GM23338 (cell line): ENCODE results near the gene SLC5A11. TPM values are rescaled to one million over a fixed set of nuclear protein-coding genes. Genes with fewer than 3 reads are reported as not detected.

Experiments
- ATAC-seq: fragments of 200-7000 bp; cut with Tn5 transposase; 3 replicates; pipeline ENCODE4 v1.9.1; 2020
- DNase-seq: peaks from one replicate; pipeline ENCODE4 v3.0.0-alpha.2; 2015; ENCODE audit warnings: low spot score
- H2AFZ ChIP-seq: fragments of 200-600 bp; sonication (generic); 2 replicates; pipeline ENCODE4 v1.8.0; 2016; ENCODE audit warnings: antibody characterized with exemption, mild to moderate bottlenecking, moderate library complexity
- H3F3A ChIP-seq: fragments of 200-600 bp; sonication (generic); replicated peaks from 2 replicates; pipeline ENCODE4 v1.8.0; 2017; ENCODE audit warnings: antibody characterized with exemption, mixed run types, low read depth
- H3K27ac ChIP-seq: fragments of 200-600 bp; sonication (generic); 2 replicates; pipeline ENCODE4 v1.6.1; 2016; ENCODE audit warnings: low read depth
- H3K27me3 ChIP-seq: fragments of 200-600 bp; sonication (generic); 2 replicates; pipeline ENCODE4 v1.8.0; 2016; ENCODE audit warnings: mild to moderate bottlenecking, mixed run types, moderate library complexity; ENCODE audit not compliant: insufficient read depth
- H3K36me3 ChIP-seq: fragments of 200-600 bp; sonication (generic); 2 replicates; pipeline ENCODE4 v1.8.0; 2016; ENCODE audit warnings: mild to moderate bottlenecking; ENCODE audit not compliant: insufficient read depth
- H3K4me1 ChIP-seq: fragments of 200-600 bp; sonication (generic); 2 replicates; pipeline ENCODE4 v1.8.0; 2016; ENCODE audit warnings: mild to moderate bottlenecking, moderate library complexity; ENCODE audit not compliant: insufficient read depth
- H3K4me2 ChIP-seq: fragments of 200-600 bp; sonication (generic); 2 replicates; pipeline ENCODE4 v1.7.1; 2017; ENCODE audit warnings: mixed run types
- H3K4me3 ChIP-seq: fragments of 200-600 bp; sonication (generic); 2 replicates; pipeline ENCODE4 v1.6.1; 2016; ENCODE audit warnings: mixed run types
- H3K79me2 ChIP-seq: fragments of 200-600 bp; sonication (generic); replicated peaks from 2 replicates; pipeline ENCODE4 v1.8.0; 2017; ENCODE audit warnings: mild to moderate bottlenecking; ENCODE audit not compliant: insufficient read depth
- H3K9me2 ChIP-seq: fragments of 200-600 bp; sonication (generic); 2 replicates; pipeline ENCODE4 v1.8.0; 2017; ENCODE audit not compliant: insufficient read depth
- H4K20me1 ChIP-seq: fragments of 200-600 bp; sonication (generic); replicated peaks from 2 replicates; pipeline ENCODE4 v1.8.0; 2017; ENCODE audit warnings: mild to moderate bottlenecking; ENCODE audit not compliant: insufficient read depth
- H3K27ac Mint-ChIP-seq: 2 replicates; pipeline ENCODE4 v1.8.0; 2020; ENCODE audit warnings: inconsistent platforms, mild to moderate bottlenecking, moderate library complexity, mixed read lengths
- H3K27me3 Mint-ChIP-seq: 3 replicates; pipeline ENCODE4 v1.8.0; 2022; ENCODE audit warnings: low read depth, mild to moderate bottlenecking, moderate library complexity, mixed read lengths, inconsistent platforms; ENCODE audit not compliant: insufficient read depth, poor library complexity
- H3K36me3 Mint-ChIP-seq: 3 replicates; pipeline ENCODE4 v1.8.0; 2021; ENCODE audit warnings: low read depth, mild to moderate bottlenecking, inconsistent platforms, moderate library complexity, mixed read lengths
- H3K4me1 Mint-ChIP-seq: 3 replicates; pipeline ENCODE4 v1.8.0; 2020; ENCODE audit warnings: mild to moderate bottlenecking, inconsistent platforms, mixed read lengths
- H3K4me3 Mint-ChIP-seq: 3 replicates; pipeline ENCODE4 v1.8.0; 2021; ENCODE audit warnings: moderate library complexity, mild to moderate bottlenecking, inconsistent platforms, mixed read lengths
- H3K9me3 Mint-ChIP-seq: 3 replicates; pipeline ENCODE4 v1.8.0; 2020; ENCODE audit warnings: moderate library complexity, mild to moderate bottlenecking, inconsistent platforms, mixed read lengths
- EZH2 ChIP-seq: fragments of 200-600 bp; sonication (generic); IDR thresholded peaks from one replicate; pipeline ENCODE4 v1.8.0; 2017; ENCODE audit warnings: antibody characterized with exemption, mild to moderate bottlenecking, low read depth; ENCODE audit not compliant: unreplicated experiment
- EZH2phosphoT487 ChIP-seq: fragments of 200-600 bp; sonication (generic); IDR thresholded peaks from one replicate; pipeline ENCODE4 v1.8.1; 2018; ENCODE audit warnings: antibody characterized with exemption; ENCODE audit not compliant: unreplicated experiment
- JUNB ChIP-seq: IDR thresholded peaks from one replicate; pipeline ENCODE4 v1.6.1; 2016; ENCODE audit warnings: antibody characterized with exemption; ENCODE audit not compliant: unreplicated experiment
- NANOG ChIP-seq: IDR thresholded peaks from 2 replicates; pipeline ENCODE4 v1.6.1; 2016; ENCODE audit warnings: antibody characterized with exemption, borderline replicate concordance
- POLR2AphosphoS5 ChIP-seq: IDR thresholded peaks from 2 replicates; pipeline ENCODE4 v1.6.1; 2016; ENCODE audit warnings: antibody characterized with exemption, low read depth
- STAT1 ChIP-seq: IDR thresholded peaks from one replicate; pipeline ENCODE4 v1.6.1; 2016; ENCODE audit warnings: antibody characterized with exemption; ENCODE audit not compliant: unreplicated experiment
- ZNF331 ChIP-seq: fragments of 250-450 bp; sonication (Bioruptor Pico); IDR thresholded peaks from 2 replicates; pipeline ENCODE4 v1.5.0; 2020; ENCODE audit warnings: low read depth, mild to moderate bottlenecking, moderate library complexity
- polyA plus RNA-seq: library from polyadenylated mRNA; unstranded; fragments of >200 nt; fragmentation: Nextera tagmentation; extraction: Ambion mirVana; gene quantifications from 2 replicates; pipeline ENCODE4 v1.2.1, GENCODE V29; 2016
- total RNA-seq: library from RNA; depleted of rRNA; stranded (reverse); fragments of >200 nt; shearing (Covaris generic); gene quantifications from 2 replicates; pipeline ENCODE4 v1.2.3, GENCODE V29; 2014
- TF ChIP-seq, protein P1 (sequence below): fragments of 250-450 bp; sonication (Bioruptor Pico); IDR thresholded peaks from 2 replicates; pipeline ENCODE4 v1.5.0; 2020; ENCODE audit warnings: mild to moderate bottlenecking, moderate library complexity
- TF ChIP-seq, protein P2 (sequence below): IDR thresholded peaks from 2 replicates; pipeline ENCODE4 v1.6.1; 2016; ENCODE audit warnings: antibody characterized with exemption
- TF ChIP-seq, protein P3 (sequence below): IDR thresholded peaks from one replicate; pipeline ENCODE4 v1.6.1; 2018; ENCODE audit warnings: antibody characterized with exemption; ENCODE audit not compliant: unreplicated experiment

The SLC5A11 gene
- total and polyA plus RNA-seq, 2 experiments from 2014 or later = 0.07 TPM; not detected in 1

DNA sequence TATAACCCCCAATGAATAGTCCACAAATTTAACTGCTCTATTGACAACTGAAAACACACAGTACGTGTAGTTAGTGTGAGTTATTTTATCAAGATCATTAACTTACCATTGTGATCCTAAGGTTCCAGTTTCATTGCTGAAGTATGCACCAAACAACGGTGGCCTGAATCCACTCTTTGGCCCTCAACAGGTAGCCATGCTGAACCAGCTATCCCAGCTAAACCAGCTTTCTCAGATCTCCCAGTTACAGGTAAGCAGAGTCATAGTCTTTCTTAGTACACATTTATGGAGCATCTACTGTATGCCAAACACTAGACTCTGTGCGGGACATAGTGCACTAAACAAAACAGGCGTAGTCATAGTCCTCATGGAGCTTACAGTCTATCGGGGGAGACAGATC lies 40.3 kb upstream of the SLC5A11 start:
- no peak overlapping the region for H3K4me2 ChIP-seq
- ATAC-seq = no peak
- H3K36me3 ChIP-seq = peaks cover 96% of the 10 kb centered on the region
- H3K27me3 ChIP-seq = no peaks in the 10 kb centered on the region
- H3K9me2 ChIP-seq = no peaks in the 10 kb centered on the region
- no peaks in the 10 kb centered on the region for H3K4me1 Mint-ChIP-seq
- peaks cover 18% of the 10 kb centered on the region for H3K79me2 ChIP-seq
- H3K4me3 Mint-ChIP-seq = no peak overlapping the region
- H3K36me3 Mint-ChIP-seq = peaks cover 97% of the 10 kb centered on the region
- no peak for DNase-seq
- H3K4me1 ChIP-seq = no peaks in the 10 kb centered on the region
- H3K9me3 Mint-ChIP-seq = no peaks in the 10 kb centered on the region
- H3F3A ChIP-seq = peaks cover 25% of the 10 kb centered on the region
- peaks cover 23% of the 10 kb centered on the region for H4K20me1 ChIP-seq
- H3K27ac Mint-ChIP-seq = no peak overlapping the region
- no peak overlapping the region for H2AFZ ChIP-seq
- no peak overlapping the region for H3K4me3 ChIP-seq
- H3K27me3 Mint-ChIP-seq = peaks cover 4% of the 10 kb centered on the region
- H3K27ac ChIP-seq = no peak overlapping the region
- TF ChIP-seq STAT1 (no peak), NANOG (no peak), EZH2 (no peak), ZNF331 (CRISPR knock-in tag) (no peak)

DNA sequence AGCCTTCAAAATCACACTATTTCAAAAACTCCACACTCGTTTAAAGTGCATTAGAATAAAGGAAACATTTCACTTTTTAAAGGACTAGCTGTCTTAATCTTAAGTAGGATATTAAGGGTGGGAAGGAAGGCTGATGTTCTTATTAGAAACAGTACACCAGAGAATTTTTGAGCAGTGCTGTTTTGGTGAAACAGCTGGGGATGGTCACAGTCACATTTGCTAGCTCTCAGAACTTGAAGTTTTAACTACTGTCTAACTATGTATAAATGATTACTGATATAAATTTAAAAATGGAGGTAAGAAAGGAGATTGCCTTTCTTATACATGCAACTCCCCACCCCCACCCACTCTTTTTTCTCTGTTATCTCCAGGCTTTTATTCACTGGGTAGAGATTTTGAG lies 38.5 kb upstream of the SLC5A11 start:
- DNase-seq (no peak), ATAC-seq (no peak)
- no peak overlapping the region for H3K27ac Mint-ChIP-seq
- peaks cover 23% of the 10 kb centered on the region for H3F3A ChIP-seq
- TF ChIP-seq POLR2AphosphoS5 (no peak), EZH2phosphoT487 (no peak), JUNB (no peak)
- TF ChIP-seq, protein P1, sequence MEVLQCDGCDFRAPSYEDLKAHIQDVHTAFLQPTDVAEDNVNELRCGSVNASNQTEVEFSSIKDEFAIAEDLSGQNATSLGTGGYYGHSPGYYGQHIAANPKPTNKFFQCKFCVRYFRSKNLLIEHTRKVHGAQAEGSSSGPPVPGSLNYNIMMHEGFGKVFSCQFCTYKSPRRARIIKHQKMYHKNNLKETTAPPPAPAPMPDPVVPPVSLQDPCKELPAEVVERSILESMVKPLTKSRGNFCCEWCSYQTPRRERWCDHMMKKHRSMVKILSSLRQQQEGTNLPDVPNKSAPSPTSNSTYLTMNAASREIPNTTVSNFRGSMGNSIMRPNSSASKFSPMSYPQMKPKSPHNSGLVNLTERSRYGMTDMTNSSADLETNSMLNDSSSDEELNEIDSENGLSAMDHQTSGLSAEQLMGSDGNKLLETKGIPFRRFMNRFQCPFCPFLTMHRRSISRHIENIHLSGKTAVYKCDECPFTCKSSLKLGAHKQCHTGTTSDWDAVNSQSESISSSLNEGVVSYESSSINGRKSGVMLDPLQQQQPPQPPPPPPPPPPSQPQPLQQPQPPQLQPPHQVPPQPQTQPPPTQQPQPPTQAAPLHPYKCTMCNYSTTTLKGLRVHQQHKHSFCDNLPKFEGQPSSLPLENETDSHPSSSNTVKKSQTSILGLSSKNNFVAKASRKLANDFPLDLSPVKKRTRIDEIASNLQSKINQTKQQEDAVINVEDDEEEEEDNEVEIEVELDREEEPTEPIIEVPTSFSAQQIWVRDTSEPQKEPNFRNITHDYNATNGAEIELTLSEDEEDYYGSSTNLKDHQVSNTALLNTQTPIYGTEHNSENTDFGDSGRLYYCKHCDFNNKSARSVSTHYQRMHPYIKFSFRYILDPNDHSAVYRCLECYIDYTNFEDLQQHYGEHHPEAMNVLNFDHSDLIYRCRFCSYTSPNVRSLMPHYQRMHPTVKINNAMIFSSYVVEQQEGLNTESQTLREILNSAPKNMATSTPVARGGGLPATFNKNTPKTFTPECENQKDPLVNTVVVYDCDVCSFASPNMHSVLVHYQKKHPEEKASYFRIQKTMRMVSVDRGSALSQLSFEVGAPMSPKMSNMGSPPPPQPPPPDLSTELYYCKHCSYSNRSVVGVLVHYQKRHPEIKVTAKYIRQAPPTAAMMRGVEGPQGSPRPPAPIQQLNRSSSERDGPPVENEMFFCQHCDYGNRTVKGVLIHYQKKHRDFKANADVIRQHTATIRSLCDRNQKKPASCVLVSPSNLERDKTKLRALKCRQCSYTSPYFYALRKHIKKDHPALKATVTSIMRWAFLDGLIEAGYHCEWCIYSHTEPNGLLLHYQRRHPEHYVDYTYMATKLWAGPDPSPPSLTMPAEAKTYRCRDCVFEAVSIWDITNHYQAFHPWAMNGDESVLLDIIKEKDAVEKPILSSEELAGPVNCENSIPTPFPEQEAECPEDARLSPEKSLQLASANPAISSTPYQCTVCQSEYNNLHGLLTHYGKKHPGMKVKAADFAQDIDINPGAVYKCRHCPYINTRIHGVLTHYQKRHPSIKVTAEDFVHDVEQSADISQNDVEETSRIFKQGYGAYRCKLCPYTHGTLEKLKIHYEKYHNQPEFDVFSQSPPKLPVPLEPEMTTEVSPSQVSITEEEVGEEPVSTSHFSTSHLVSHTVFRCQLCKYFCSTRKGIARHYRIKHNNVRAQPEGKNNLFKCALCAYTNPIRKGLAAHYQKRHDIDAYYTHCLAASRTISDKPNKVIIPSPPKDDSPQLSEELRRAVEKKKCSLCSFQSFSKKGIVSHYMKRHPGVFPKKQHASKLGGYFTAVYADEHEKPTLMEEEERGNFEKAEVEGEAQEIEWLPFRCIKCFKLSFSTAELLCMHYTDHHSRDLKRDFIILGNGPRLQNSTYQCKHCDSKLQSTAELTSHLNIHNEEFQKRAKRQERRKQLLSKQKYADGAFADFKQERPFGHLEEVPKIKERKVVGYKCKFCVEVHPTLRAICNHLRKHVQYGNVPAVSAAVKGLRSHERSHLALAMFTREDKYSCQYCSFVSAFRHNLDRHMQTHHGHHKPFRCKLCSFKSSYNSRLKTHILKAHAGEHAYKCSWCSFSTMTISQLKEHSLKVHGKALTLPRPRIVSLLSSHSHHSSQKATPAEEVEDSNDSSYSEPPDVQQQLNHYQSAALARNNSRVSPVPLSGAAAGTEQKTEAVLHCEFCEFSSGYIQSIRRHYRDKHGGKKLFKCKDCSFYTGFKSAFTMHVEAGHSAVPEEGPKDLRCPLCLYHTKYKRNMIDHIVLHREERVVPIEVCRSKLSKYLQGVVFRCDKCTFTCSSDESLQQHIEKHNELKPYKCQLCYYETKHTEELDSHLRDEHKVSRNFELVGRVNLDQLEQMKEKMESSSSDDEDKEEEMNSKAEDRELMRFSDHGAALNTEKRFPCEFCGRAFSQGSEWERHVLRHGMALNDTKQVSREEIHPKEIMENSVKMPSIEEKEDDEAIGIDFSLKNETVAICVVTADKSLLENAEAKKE (CRISPR knock-in tag) = no peak
- TF ChIP-seq, protein P2, sequence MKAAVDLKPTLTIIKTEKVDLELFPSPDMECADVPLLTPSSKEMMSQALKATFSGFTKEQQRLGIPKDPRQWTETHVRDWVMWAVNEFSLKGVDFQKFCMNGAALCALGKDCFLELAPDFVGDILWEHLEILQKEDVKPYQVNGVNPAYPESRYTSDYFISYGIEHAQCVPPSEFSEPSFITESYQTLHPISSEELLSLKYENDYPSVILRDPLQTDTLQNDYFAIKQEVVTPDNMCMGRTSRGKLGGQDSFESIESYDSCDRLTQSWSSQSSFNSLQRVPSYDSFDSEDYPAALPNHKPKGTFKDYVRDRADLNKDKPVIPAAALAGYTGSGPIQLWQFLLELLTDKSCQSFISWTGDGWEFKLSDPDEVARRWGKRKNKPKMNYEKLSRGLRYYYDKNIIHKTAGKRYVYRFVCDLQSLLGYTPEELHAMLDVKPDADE = no peak
- TF ChIP-seq, protein P3, sequence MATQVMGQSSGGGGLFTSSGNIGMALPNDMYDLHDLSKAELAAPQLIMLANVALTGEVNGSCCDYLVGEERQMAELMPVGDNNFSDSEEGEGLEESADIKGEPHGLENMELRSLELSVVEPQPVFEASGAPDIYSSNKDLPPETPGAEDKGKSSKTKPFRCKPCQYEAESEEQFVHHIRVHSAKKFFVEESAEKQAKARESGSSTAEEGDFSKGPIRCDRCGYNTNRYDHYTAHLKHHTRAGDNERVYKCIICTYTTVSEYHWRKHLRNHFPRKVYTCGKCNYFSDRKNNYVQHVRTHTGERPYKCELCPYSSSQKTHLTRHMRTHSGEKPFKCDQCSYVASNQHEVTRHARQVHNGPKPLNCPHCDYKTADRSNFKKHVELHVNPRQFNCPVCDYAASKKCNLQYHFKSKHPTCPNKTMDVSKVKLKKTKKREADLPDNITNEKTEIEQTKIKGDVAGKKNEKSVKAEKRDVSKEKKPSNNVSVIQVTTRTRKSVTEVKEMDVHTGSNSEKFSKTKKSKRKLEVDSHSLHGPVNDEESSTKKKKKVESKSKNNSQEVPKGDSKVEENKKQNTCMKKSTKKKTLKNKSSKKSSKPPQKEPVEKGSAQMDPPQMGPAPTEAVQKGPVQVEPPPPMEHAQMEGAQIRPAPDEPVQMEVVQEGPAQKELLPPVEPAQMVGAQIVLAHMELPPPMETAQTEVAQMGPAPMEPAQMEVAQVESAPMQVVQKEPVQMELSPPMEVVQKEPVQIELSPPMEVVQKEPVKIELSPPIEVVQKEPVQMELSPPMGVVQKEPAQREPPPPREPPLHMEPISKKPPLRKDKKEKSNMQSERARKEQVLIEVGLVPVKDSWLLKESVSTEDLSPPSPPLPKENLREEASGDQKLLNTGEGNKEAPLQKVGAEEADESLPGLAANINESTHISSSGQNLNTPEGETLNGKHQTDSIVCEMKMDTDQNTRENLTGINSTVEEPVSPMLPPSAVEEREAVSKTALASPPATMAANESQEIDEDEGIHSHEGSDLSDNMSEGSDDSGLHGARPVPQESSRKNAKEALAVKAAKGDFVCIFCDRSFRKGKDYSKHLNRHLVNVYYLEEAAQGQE = no peak
- H3K4me1 Mint-ChIP-seq = no peaks in the 10 kb centered on the region
- peaks cover 17% of the 10 kb centered on the region for H4K20me1 ChIP-seq
- no peaks in the 10 kb centered on the region for H3K27me3 ChIP-seq
- peaks cover 4% of the 10 kb centered on the region for H3K27me3 Mint-ChIP-seq
- H3K4me3 ChIP-seq = no peak overlapping the region
- H3K36me3 Mint-ChIP-seq = peaks cover 97% of the 10 kb centered on the region
- no peaks in the 10 kb centered on the region for H3K9me2 ChIP-seq
- H3K27ac ChIP-seq = no peak overlapping the region
- no peaks in the 10 kb centered on the region for H3K4me1 ChIP-seq
- no peak overlapping the region for H3K4me3 Mint-ChIP-seq
- H3K9me3 Mint-ChIP-seq = no peaks in the 10 kb centered on the region
- H3K36me3 ChIP-seq = peaks cover 93% of the 10 kb centered on the region
- no peak overlapping the region for H3K4me2 ChIP-seq
- H3K79me2 ChIP-seq = peaks cover 14% of the 10 kb centered on the region; the same call in 1 of the 2 replicates
- no peak overlapping the region for H2AFZ ChIP-seq
